K562 (cell line): ENCODE measurements around the gene DGCR6L. TPM values are rescaled to one million over a fixed set of nuclear protein-coding genes. Genes with fewer than 3 reads are reported as not detected.

Source experiments
- CBFB ChIP-seq: sonication (generic); formaldehyde crosslinking; IDR thresholded peaks from 2 replicates; pipeline ENCODE4 v1.4.0; 2020; ENCODE audit warnings: mild to moderate bottlenecking, missing genetic modification reagents
- CHD4 ChIP-seq: fragments of 200-600 bp; sonication (generic); IDR thresholded peaks from 3 replicates; pipeline ENCODE4 v1.6.1; 2012; ENCODE audit warnings: low read depth, mild to moderate bottlenecking, mixed read lengths, low read length, inconsistent platforms; ENCODE audit not compliant: insufficient read depth, insufficient replicate concordance, poor library complexity, severe bottlenecking
- CTBP1 ChIP-seq: fragments of 450-650 bp; IDR thresholded peaks from 2 replicates; pipeline ENCODE4 v1.6.1; 2016; ENCODE audit warnings: borderline replicate concordance
- CXXC5 ChIP-seq: fragments of 250-450 bp; sonication (Bioruptor Pico); IDR thresholded peaks from 2 replicates; pipeline ENCODE4 v1.8.0; 2022; ENCODE audit warnings: inconsistent platforms, mild to moderate bottlenecking, moderate library complexity
- ERF ChIP-seq: fragments of 450-650 bp; formaldehyde crosslinking; IDR thresholded peaks from 2 replicates; pipeline ENCODE4 v1.4.0; 2020; ENCODE audit warnings: mild to moderate bottlenecking, mixed read lengths
- FOXA3 ChIP-seq, 2 experiments: fragments of 450-650 bp in 1 of 2; sonication (generic) in 1 of 2; formaldehyde crosslinking; IDR thresholded peaks in 1 of 2; conservative IDR thresholded peaks in 1 of 2; 2 replicates each; pipeline versions ENCODE4 v1.4.0 to v1.8.0; 2020 to 2022; ENCODE audit warnings: mild to moderate bottlenecking in 2 of 2, missing genetic modification reagents in 1 of 2
- FOXP1 ChIP-seq: sonication (generic); formaldehyde crosslinking; IDR thresholded peaks from 2 replicates; pipeline ENCODE4 v1.8.0; 2022; ENCODE audit warnings: mild to moderate bottlenecking, missing genetic modification reagents
- GABPB1 ChIP-seq: sonication (generic); formaldehyde crosslinking; IDR thresholded peaks from 2 replicates; pipeline ENCODE4 v1.8.0; 2022; ENCODE audit warnings: mild to moderate bottlenecking, missing genetic modification reagents
- GATA2 ChIP-seq: sonication (generic); formaldehyde crosslinking; IDR thresholded peaks from 2 replicates; pipeline ENCODE4 v1.4.0; 2020; ENCODE audit warnings: mild to moderate bottlenecking, missing genetic modification reagents
- HCFC1 ChIP-seq: IDR thresholded peaks from 2 replicates; pipeline ENCODE4 v1.6.1; 2012; ENCODE audit warnings: low read depth, low read length, improper control_type of control experiment
- KAT7 ChIP-seq: sonication (generic); formaldehyde crosslinking; IDR thresholded peaks from 2 replicates; pipeline ENCODE4 v1.8.0; 2022; ENCODE audit warnings: missing genetic modification reagents, mild to moderate bottlenecking, borderline replicate concordance
- KDM2B ChIP-seq: fragments of 250-450 bp; sonication (Bioruptor Pico); IDR thresholded peaks from 2 replicates; pipeline ENCODE4 v1.8.0; 2021; ENCODE audit warnings: mild to moderate bottlenecking, moderate library complexity
- L3MBTL2 ChIP-seq: fragments of 450-650 bp; IDR thresholded peaks from 2 replicates; pipeline ENCODE4 v1.6.1; 2016; ENCODE audit warnings: mild to moderate bottlenecking, moderate library complexity
- RB1 ChIP-seq: fragments of 450-650 bp; IDR thresholded peaks from 2 replicates; pipeline ENCODE4 v1.6.1; 2017; ENCODE audit warnings: low read depth, mild to moderate bottlenecking
- RCOR1 ChIP-seq, 2 experiments: IDR thresholded peaks; 2 replicates each; pipeline ENCODE4 v1.6.1; 2012; ENCODE audit warnings: low read depth in 2 of 2, low read length in 2 of 2, borderline replicate concordance in 1 of 2, improper control_type of control experiment in 1 of 2
- SMARCC2 ChIP-seq: fragments of 450-650 bp; IDR thresholded peaks from 2 replicates; pipeline ENCODE4 v1.6.1; 2017; ENCODE audit warnings: antibody characterized with exemption, moderate library complexity, mild to moderate bottlenecking, low read depth
- TEAD1 ChIP-seq, 2 experiments: fragments of 450-650 bp in 1 of 2; sonication (generic) in 1 of 2; formaldehyde crosslinking; IDR thresholded peaks; 2 replicates each; pipeline versions ENCODE4 v1.4.0 to v1.8.0; 2020 to 2022; ENCODE audit warnings: mild to moderate bottlenecking in 2 of 2, missing genetic modification reagents in 1 of 2
- ZBTB1 ChIP-seq: sonication (generic); formaldehyde crosslinking; IDR thresholded peaks from 2 replicates; pipeline ENCODE4 v1.8.1; 2023; ENCODE audit warnings: missing genetic modification reagents, low read depth, mild to moderate bottlenecking, borderline replicate concordance
- ZSCAN29 ChIP-seq: fragments of 450-650 bp; IDR thresholded peaks from 2 replicates; pipeline ENCODE4 v1.6.1; 2017
- polyA plus RNA-seq, 8 experiments: library from polyadenylated mRNA; depleted of rRNA in 4 of 8; stranded (reverse) in 5 of 8; unstranded in 3 of 8; fragments of >200 nt; fragmentation: Nextera tagmentation in 2 of 8; fragmentation: Illumina TruSeq in 1 of 8; extraction: Ambion mirVana in 2 of 8; extraction: Trizol in 1 of 8; gene quantifications; 2 replicates each; pipeline versions ENCODE4 v1.2.1 to v1.2.3, GENCODE V29; 2011 to 2014; ENCODE audit warnings: inconsistent platforms in 1 of 8, missing spikeins in 1 of 8
- total RNA-seq, 7 experiments: library from RNA; depleted of rRNA in 6 of 7; stranded (reverse); fragments of >200 nt in 6 of 7; fragmentation: Illumina TruSeq in 2 of 7; extraction: Trizol in 2 of 7; gene quantifications; 2 replicates each; pipeline versions ENCODE4 v1.2.1 to v1.2.3, GENCODE V29; 2011 to 2021; ENCODE audit warnings: low replicate concordance in 1 of 7
- TF ChIP-seq, protein P1 (sequence below): fragments of 450-650 bp; IDR thresholded peaks from 2 replicates; pipeline ENCODE4 v1.6.1; 2016; ENCODE audit warnings: antibody characterized with exemption
- TF ChIP-seq, protein P2 (sequence below): fragments of 450-650 bp; formaldehyde crosslinking; IDR thresholded peaks from 2 replicates; pipeline ENCODE4 v1.4.0; 2022; ENCODE audit warnings: missing genetic modification characterization
- TF ChIP-seq, protein P3 (sequence below): sonication (generic); formaldehyde crosslinking; IDR thresholded peaks from 2 replicates; pipeline ENCODE4 v1.9.0; 2022; ENCODE audit warnings: mild to moderate bottlenecking, missing genetic modification reagents

The DGCR6L gene
- total and polyA plus RNA-seq, 9 of the 15 experiments (the other 6 are each of a cell fraction or from before 2014, with no cell fraction given): 3.6 to 151 (median 51.0) TPM

DNA sequence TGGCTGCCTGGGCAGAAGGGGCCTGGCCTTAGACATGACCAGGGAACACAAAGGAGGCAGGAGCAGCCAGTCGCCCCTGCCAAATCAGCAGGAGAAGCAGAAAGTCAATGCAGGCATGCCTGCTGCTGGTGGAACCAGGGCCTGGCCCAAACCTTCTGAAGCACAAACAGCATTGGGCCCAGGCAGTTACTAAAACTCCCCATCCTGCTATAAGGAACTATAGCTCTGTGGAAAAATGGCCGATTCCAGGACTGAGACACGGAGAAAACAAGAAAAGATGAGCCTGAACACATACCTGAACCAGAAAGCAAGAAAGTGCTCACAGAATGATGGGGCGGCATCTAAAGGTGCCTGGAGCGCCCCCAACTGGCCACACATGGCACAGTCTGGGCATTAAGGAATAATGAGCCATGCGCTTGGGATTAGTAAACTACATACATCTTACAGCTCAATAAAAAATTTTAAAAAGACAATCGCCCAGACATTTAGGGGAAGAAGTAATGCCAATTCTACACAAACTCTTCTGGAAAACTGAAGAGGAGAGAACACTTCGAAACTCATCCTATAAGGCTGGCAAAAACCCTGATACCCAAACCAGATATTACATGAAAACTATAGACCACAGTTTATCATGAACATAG is 2.3 kb downstream of the DGCR6L start (continued):
- TF ChIP-seq, protein P1, sequence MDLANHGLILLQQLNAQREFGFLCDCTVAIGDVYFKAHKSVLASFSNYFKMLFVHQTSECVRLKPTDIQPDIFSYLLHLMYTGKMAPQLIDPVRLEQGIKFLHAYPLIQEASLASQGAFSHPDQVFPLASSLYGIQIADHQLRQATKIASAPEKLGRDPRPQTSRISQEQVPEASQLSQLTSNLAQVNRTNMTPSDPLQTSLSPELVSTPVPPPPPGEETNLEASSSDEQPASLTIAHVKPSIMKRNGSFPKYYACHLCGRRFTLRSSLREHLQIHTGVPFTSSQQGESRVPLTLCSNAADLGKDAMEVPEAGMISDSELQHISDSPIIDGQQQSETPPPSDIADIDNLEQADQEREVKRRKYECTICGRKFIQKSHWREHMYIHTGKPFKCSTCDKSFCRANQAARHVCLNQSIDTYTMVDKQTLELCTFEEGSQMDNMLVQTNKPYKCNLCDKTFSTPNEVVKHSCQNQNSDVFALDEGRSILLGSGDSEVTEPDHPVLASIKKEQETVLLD: 0 out of 2 replicates have a peak, but pooled peaks have one; percentile 34
- TF ChIP-seq RCOR1 (IDR thresholded peaks at IDR 0.05; ENCODE audit: borderline replicate concordance in 1 of 2, low read depth in 2 of 2, low read length in 2 of 2) (0 out of 4 replicates have a peak, but pooled peaks have one; percentile 4 to 57), FOXP1 (CRISPR knock-in tag) (0 out of 2 replicates have a peak, but pooled peaks have one; percentile 25), CTBP1 (peak; percentile 72), L3MBTL2 (peak; percentile 47), RB1 (peak; percentile 9; the same call in 1 of the 2 replicates), TEAD1 (CRISPR knock-in tag; IDR thresholded peaks at IDR 0.05) (peak in 1 of 2 experiments; percentile 81; a peak in 2 of 4 replicates), ZBTB1 (CRISPR knock-in tag) (0 out of 2 replicates have a peak, but pooled peaks have one; percentile 63), KDM2B (CRISPR knock-in tag) (peak; percentile 38; the same call in 1 of the 2 replicates), FOXA3 (CRISPR knock-in tag; conservative IDR thresholded peaks at IDR 0.05 in 1 of 2, IDR thresholded peaks at IDR 0.05 in 1 of 2) (peak in 1 of 2 experiments; percentile 67; a peak in 1 of 4 replicates), GABPB1 (peak; percentile 69), KAT7 (CRISPR knock-in tag) (peak; percentile 36; the same call in 1 of the 2 replicates), CHD4 (peak; percentile 56), SMARCC2 (peak; percentile 62), CXXC5 (peak; percentile 54; the same call in 1 of the 2 replicates), HCFC1 (0 out of 2 replicates have a peak, but pooled peaks have one; percentile 38), ZSCAN29 (0 out of 2 replicates have a peak, but pooled peaks have one; percentile 41), ERF (CRISPR knock-in tag) (0 out of 2 replicates have a peak, but pooled peaks have one; percentile 36), CBFB (peak; percentile 78; the same call in 1 of the 2 replicates), GATA2 (CRISPR knock-in tag) (peak; percentile 26; the same call in 1 of the 2 replicates)
- TF ChIP-seq, protein P2, sequence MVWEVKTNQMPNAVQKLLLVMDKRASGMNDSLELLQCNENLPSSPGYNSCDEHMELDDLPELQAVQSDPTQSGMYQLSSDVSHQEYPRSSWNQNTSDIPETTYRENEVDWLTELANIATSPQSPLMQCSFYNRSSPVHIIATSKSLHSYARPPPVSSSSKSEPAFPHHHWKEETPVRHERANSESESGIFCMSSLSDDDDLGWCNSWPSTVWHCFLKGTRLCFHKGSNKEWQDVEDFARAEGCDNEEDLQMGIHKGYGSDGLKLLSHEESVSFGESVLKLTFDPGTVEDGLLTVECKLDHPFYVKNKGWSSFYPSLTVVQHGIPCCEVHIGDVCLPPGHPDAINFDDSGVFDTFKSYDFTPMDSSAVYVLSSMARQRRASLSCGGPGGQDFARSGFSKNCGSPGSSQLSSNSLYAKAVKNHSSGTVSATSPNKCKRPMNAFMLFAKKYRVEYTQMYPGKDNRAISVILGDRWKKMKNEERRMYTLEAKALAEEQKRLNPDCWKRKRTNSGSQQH (CRISPR knock-in tag): 0 out of 2 replicates have a peak, but pooled peaks have one; percentile 11
- TF ChIP-seq, protein P3, sequence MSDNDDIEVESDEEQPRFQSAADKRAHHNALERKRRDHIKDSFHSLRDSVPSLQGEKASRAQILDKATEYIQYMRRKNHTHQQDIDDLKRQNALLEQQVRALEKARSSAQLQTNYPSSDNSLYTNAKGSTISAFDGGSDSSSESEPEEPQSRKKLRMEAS (CRISPR knock-in tag): peak; percentile 66
